SH-SY5Y (cell line): ENCODE results near the gene PKP2.

Experiments
- GATA2 ChIP-seq: IDR thresholded peaks from 2 replicates; pipeline ENCODE4 v1.6.1; 2011; ENCODE audit warnings: mild to moderate bottlenecking, low read depth, low read length
- GATA3 ChIP-seq: IDR thresholded peaks from 2 replicates; pipeline ENCODE4 v1.6.1; 2011; ENCODE audit warnings: low read depth, mild to moderate bottlenecking, low read length, moderate library complexity

- peak; percentile 79 for TF ChIP-seq GATA2
- TF ChIP-seq GATA3, result peak; percentile 81
Measured at GRCh38 chr12:32826807-32827412, 69.7 kb downstream of the PKP2 start.
